K562 (cell line): ENCODE measurements around the gene GNS. TPM values are rescaled to one million over a fixed set of nuclear protein-coding genes. Genes with fewer than 3 reads are reported as not detected.

Experiments
- AFF4 ChIP-seq: sonication (generic); formaldehyde crosslinking; IDR thresholded peaks from 2 replicates; pipeline ENCODE4 v1.8.0; 2023; ENCODE audit warnings: mild to moderate bottlenecking, missing genetic modification reagents
- ARID1B ChIP-seq: fragments of 450-650 bp; IDR thresholded peaks from 2 replicates; pipeline ENCODE4 v1.6.1; 2016; ENCODE audit warnings: antibody characterized with exemption, mild to moderate bottlenecking, inconsistent platforms
- ATF7 ChIP-seq: fragments of 450-650 bp; IDR thresholded peaks from 2 replicates; pipeline ENCODE4 v1.7.1; 2014; ENCODE audit warnings: mild to moderate bottlenecking, moderate library complexity
- CREB3L1 ChIP-seq: fragments of 450-650 bp; IDR thresholded peaks from 2 replicates; pipeline ENCODE4 v1.6.1; 2014; ENCODE audit warnings: low read depth, mild to moderate bottlenecking, moderate library complexity, borderline replicate concordance
- E2F6 ChIP-seq, 2 experiments: IDR thresholded peaks; 2 replicates each; pipeline ENCODE4 v1.6.1; 2011; ENCODE audit warnings: borderline replicate concordance in 1 of 2, control low read depth in 1 of 2, low read depth in 1 of 2, low read length in 1 of 2, mild to moderate bottlenecking in 1 of 2, mixed read lengths in 1 of 2, moderate library complexity in 1 of 2; ENCODE audit not compliant: insufficient read depth in 1 of 2, insufficient read length in 1 of 2, poor library complexity in 1 of 2, severe bottlenecking in 1 of 2; ENCODE audit errors: extremely low read depth in 1 of 2
- EZH2 ChIP-seq: IDR thresholded peaks from 2 replicates; pipeline ENCODE4 v1.6.1; 2012; ENCODE audit warnings: low read depth, mild to moderate bottlenecking, inconsistent platforms, low read length, borderline replicate concordance
- GABPA ChIP-seq: fragments of 200-800 bp; sonication (Bioruptor generic); conservative IDR thresholded peaks from 2 replicates; pipeline ENCODE4 v1.6.1; 2016; ENCODE audit warnings: low read depth, missing genetic modification characterization, missing compliant biosample characterization
- GATAD2B ChIP-seq: fragments of 450-650 bp; IDR thresholded peaks from 2 replicates; pipeline ENCODE4 v1.6.1; 2017; ENCODE audit warnings: mild to moderate bottlenecking, borderline replicate concordance
- HDAC2 ChIP-seq: fragments of 450-650 bp; IDR thresholded peaks from 2 replicates; pipeline ENCODE4 v1.6.1; 2016; ENCODE audit warnings: mild to moderate bottlenecking
- KDM1A ChIP-seq, 2 experiments: fragments of 450-650 bp; IDR thresholded peaks; 2 replicates each; pipeline ENCODE4 v1.6.1; 2016; ENCODE audit warnings: mild to moderate bottlenecking in 2 of 2
- MYBL2 ChIP-seq, 2 experiments: fragments of 450-650 bp in 1 of 2; sonication (generic) in 1 of 2; formaldehyde crosslinking in 1 of 2; IDR thresholded peaks; 2 replicates each; pipeline versions ENCODE4 v1.6.1 to v1.8.1; 2017 to 2022; ENCODE audit warnings: borderline replicate concordance in 1 of 2, inconsistent platforms in 1 of 2, low read depth in 1 of 2, mild to moderate bottlenecking in 1 of 2, missing genetic modification reagents in 1 of 2, moderate library complexity in 1 of 2
- NR2C2 ChIP-seq, 2 experiments: fragments of 200-800 bp in 1 of 2; sonication (Bioruptor generic) in 1 of 2; sonication (generic) in 1 of 2; formaldehyde crosslinking in 1 of 2; IDR thresholded peaks; 2 replicates each; pipeline versions ENCODE4 v1.6.1 to v1.8.0; 2016 to 2022; ENCODE audit warnings: mild to moderate bottlenecking in 1 of 2, missing compliant biosample characterization in 1 of 2, missing genetic modification characterization in 1 of 2, missing genetic modification reagents in 1 of 2
- SMARCE1 ChIP-seq: fragments of 450-650 bp; IDR thresholded peaks from 2 replicates; pipeline ENCODE4 v1.7.1; 2016; ENCODE audit warnings: mild to moderate bottlenecking
- TEAD1 ChIP-seq, 2 experiments: fragments of 450-650 bp in 1 of 2; sonication (generic) in 1 of 2; formaldehyde crosslinking; IDR thresholded peaks; 2 replicates each; pipeline versions ENCODE4 v1.4.0 to v1.8.0; 2020 to 2022; ENCODE audit warnings: mild to moderate bottlenecking in 2 of 2, missing genetic modification reagents in 1 of 2
- TFAP4 ChIP-seq: sonication (generic); formaldehyde crosslinking; IDR thresholded peaks from 2 replicates; pipeline ENCODE4 v1.8.0; 2022; ENCODE audit warnings: missing genetic modification reagents, mild to moderate bottlenecking, moderate library complexity, borderline replicate concordance
- ZBTB7A ChIP-seq: IDR thresholded peaks from 2 replicates; pipeline ENCODE4 v1.6.1; 2011; ENCODE audit warnings: low read depth, mild to moderate bottlenecking, low read length, moderate library complexity, borderline replicate concordance; ENCODE audit not compliant: control insufficient read depth
- ZNF175 ChIP-seq: fragments of 200-800 bp; sonication (Bioruptor generic); IDR thresholded peaks from 2 replicates; pipeline ENCODE4 v1.6.1; 2016; ENCODE audit warnings: low read depth, mild to moderate bottlenecking, missing genetic modification characterization, missing compliant biosample characterization
- ZNF197 ChIP-seq: fragments of 200-800 bp; sonication (Bioruptor generic); IDR thresholded peaks from 2 replicates; pipeline ENCODE4 v1.6.1; 2016; ENCODE audit warnings: low read depth, missing genetic modification characterization, missing compliant biosample characterization
- ZNF780A ChIP-seq: fragments of 250-450 bp; sonication (Bioruptor Pico); IDR thresholded peaks from 2 replicates; pipeline ENCODE4 v1.5.0; 2021; ENCODE audit warnings: mild to moderate bottlenecking
- polyA plus RNA-seq, 8 experiments: library from polyadenylated mRNA; depleted of rRNA in 4 of 8; stranded (reverse) in 5 of 8; unstranded in 3 of 8; fragments of >200 nt; fragmentation: Nextera tagmentation in 2 of 8; fragmentation: Illumina TruSeq in 1 of 8; extraction: Ambion mirVana in 2 of 8; extraction: Trizol in 1 of 8; gene quantifications; 2 replicates each; pipeline versions ENCODE4 v1.2.1 to v1.2.3, GENCODE V29; 2011 to 2014; ENCODE audit warnings: inconsistent platforms in 1 of 8, missing spikeins in 1 of 8
- total RNA-seq, 7 experiments: library from RNA; depleted of rRNA in 6 of 7; stranded (reverse); fragments of >200 nt in 6 of 7; fragmentation: Illumina TruSeq in 2 of 7; extraction: Trizol in 2 of 7; gene quantifications; 2 replicates each; pipeline versions ENCODE4 v1.2.1 to v1.2.3, GENCODE V29; 2011 to 2021; ENCODE audit warnings: low replicate concordance in 1 of 7

GNS gene
- total and polyA plus RNA-seq, 9 of the 15 experiments (the other 6 are each of a cell fraction or from before 2014, with no cell fraction given) = 4.6 to 30.3 (median 18.9) TPM

GRCh38 chr12:64672925-64673409, 86.2 kb downstream of the GNS start (continued):
- TF ChIP-seq NR2C2 (CRISPR knock-in tag; IDR thresholded peaks at IDR 0.05) (peak; percentile 93), NR2C2 (tag; IDR thresholded peaks at IDR 0.05) (peak; percentile 99), SMARCE1 (peak; percentile 10; the same call in 1 of the 2 replicates), ZNF197 (CRISPR knock-in tag) (peak; percentile 56; the same call in 1 of the 2 replicates), E2F6 (IDR thresholded peaks at IDR 0.05; ENCODE audit: borderline replicate concordance in 1 of 2, extremely low read depth in 1 of 2, insufficient read depth in 1 of 2, insufficient read length in 1 of 2, low read depth in 1 of 2, low read length in 1 of 2, poor library complexity in 1 of 2, severe bottlenecking in 1 of 2) (peak in 1 of 2 experiments; percentile 47), AFF4 (CRISPR knock-in tag) (no peak), KDM1A (IDR thresholded peaks at IDR 0.05) (peak; percentile 79 to 89; a peak in 3 of 4 replicates), TFAP4 (0 out of 2 replicates have a peak, but pooled peaks have one; percentile 33), TEAD1 (CRISPR knock-in tag; IDR thresholded peaks at IDR 0.05) (peak; percentile 13 to 30; a peak in 1 of 4 replicates), ARID1B (peak; percentile 79), ATF7 (peak; percentile 44; the same call in 1 of the 2 replicates), HDAC2 (peak; percentile 73; the same call in 1 of the 2 replicates), ZBTB7A (no peak), EZH2 (no peak), ZNF175 (CRISPR knock-in tag) (peak; percentile 96), ZNF780A (CRISPR knock-in tag) (no peak), GABPA (tag) (peak; percentile 87), CREB3L1 (peak; percentile 21; the same call in 1 of the 2 replicates), MYBL2 (IDR thresholded peaks at IDR 0.05; ENCODE audit: low read depth) (peak; percentile 73), MYBL2 (CRISPR knock-in tag; IDR thresholded peaks at IDR 0.05; ENCODE audit: borderline replicate concordance) (no peak), GATAD2B (no peak)
